ENCODE results near the gene LUC7L2. TPM values are rescaled to one million over a fixed set of nuclear protein-coding genes. Genes with fewer than 3 reads are reported as not detected.

The LUC7L2 gene
- polyA plus RNA-seq, 1 experiment, result 45.7 TPM

DNA sequence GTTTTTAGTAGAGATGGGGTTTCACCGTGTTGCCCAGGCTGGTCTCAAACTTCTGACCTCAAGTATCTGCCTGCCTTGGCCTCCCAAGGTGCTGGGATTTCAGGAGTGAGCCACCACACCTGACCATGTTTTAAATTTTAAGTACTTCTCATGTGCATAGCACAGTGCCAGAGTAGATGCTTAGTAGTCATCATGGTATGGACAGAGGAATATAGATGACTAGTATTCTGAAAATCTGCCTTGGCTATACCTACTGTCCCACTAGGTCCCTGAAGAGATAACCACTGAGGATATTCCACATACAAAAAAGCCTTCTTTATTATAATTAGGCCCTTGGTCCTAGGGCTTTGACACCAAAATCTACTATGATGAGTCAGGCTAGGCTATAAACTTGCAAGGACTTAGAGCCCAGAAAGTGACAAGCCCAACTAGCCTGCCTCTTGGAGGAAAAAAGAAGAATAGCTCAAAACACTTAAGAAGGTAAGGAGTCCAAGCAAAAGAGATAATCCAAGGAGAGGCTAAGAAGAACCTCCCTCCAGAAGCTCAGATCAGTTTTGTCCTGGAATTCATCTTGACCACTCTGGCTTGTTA is 34.0 kb downstream of the LUC7L2 start:
- H3K27ac ChIP-seq (ENCODE audit: low read depth, low read length), result no peak overlapping the region
- no peak overlapping the region for H3K4me3 ChIP-seq (ENCODE audit: low read depth, low read length)
- ChIA-PET CTCF (interaction anchor here (2.5 kb wide), 1 partner anchor 41 kb away, joined by 21 read pairs; no protein-coding TSS in a partner anchor), POLR2A (no interaction called here)
- no peak for DNase-seq (ENCODE audit: low read depth, low spot score)
- no peaks in the 10 kb centered on the region for H3K9me3 ChIP-seq (ENCODE audit: control insufficient read depth, insufficient read depth, low read length)
- no peaks in the 10 kb centered on the region for H3K27me3 ChIP-seq (ENCODE audit: control insufficient read depth, insufficient read depth, low read length)
- TF ChIP-seq CTCF (IDR thresholded peaks at IDR 0.05; ENCODE audit: low read depth, low read length), result no peak

GRCh38 chr7:139394540-139394939 is 34.8 kb downstream of the LUC7L2 start:
- no peak for DNase-seq (ENCODE audit: low read depth, low spot score)
- Histone ChIP-seq H3K27ac (ENCODE audit: low read depth, low read length) (no peak overlapping the region), H3K4me3 (ENCODE audit: low read depth, low read length) (no peak overlapping the region), H3K9me3 (ENCODE audit: control insufficient read depth, insufficient read depth, low read length) (no peaks in the 10 kb centered on the region), H3K27me3 (ENCODE audit: control insufficient read depth, insufficient read depth, low read length) (no peaks in the 10 kb centered on the region)
- no peak for TF ChIP-seq CTCF (IDR thresholded peaks at IDR 0.05; ENCODE audit: low read depth, low read length)
- CTCF ChIA-PET, result interaction anchor here (2.5 kb wide), 1 partner anchor 40 kb away, joined by 21 read pairs; no protein-coding TSS in a partner anchor
- POLR2A ChIA-PET, result no interaction called here

- CTCF ChIA-PET, result interaction anchor here (0.6 to 2.0 kb wide), 2 partner anchors 11 to 38 kb away, joined by 5 to 11 read pairs; no protein-coding TSS in a partner anchor
- Histone ChIP-seq H3K9me3 (ENCODE audit: control insufficient read depth, insufficient read depth, low read length) (no peaks in the 10 kb centered on the region), H3K27ac (ENCODE audit: low read depth, low read length) (no peak overlapping the region), H3K27me3 (ENCODE audit: control insufficient read depth, insufficient read depth, low read length) (no peaks in the 10 kb centered on the region), H3K4me3 (ENCODE audit: low read depth, low read length) (no peak overlapping the region)
- no peak for DNase-seq (ENCODE audit: low read depth, low spot score)
- POLR2A ChIA-PET, result interaction anchor here (1.3 kb wide), 1 partner anchor 37 kb away, joined by 3 read pairs; the partner anchor contains the start of gene LUC7L2
- TF ChIP-seq CTCF (IDR thresholded peaks at IDR 0.05; ENCODE audit: low read depth, low read length), result no peak
These were observed 36.7 kb downstream of the LUC7L2 start for GRCh38 chr7:139396323-139396951.

- H3K9me3 ChIP-seq (ENCODE audit: control insufficient read depth, insufficient read depth, low read length), result no peaks in the 10 kb centered on the region
- no peak overlapping the region for H3K27ac ChIP-seq (ENCODE audit: low read depth, low read length)
- no peak for TF ChIP-seq CTCF (IDR thresholded peaks at IDR 0.05; ENCODE audit: low read depth, low read length)
- no peak overlapping the region for H3K4me3 ChIP-seq (ENCODE audit: low read depth, low read length)
- CTCF ChIA-PET, result interaction anchor here (0.6 to 2.0 kb wide), 3 partner anchors 12 to 102 kb away, joined by 3 to 11 read pairs (median 5); no protein-coding TSS in a partner anchor
- H3K27me3 ChIP-seq (ENCODE audit: control insufficient read depth, insufficient read depth, low read length), result no peaks in the 10 kb centered on the region
- DNase-seq (ENCODE audit: low read depth, low spot score), result no peak
- POLR2A ChIA-PET, result interaction anchor here (1.3 kb wide), 1 partner anchor 37 kb away, joined by 3 read pairs; the partner anchor contains the start of gene LUC7L2
These were observed 37.5 kb downstream of the LUC7L2 start for GRCh38 chr7:139397192-139397591.

DNA sequence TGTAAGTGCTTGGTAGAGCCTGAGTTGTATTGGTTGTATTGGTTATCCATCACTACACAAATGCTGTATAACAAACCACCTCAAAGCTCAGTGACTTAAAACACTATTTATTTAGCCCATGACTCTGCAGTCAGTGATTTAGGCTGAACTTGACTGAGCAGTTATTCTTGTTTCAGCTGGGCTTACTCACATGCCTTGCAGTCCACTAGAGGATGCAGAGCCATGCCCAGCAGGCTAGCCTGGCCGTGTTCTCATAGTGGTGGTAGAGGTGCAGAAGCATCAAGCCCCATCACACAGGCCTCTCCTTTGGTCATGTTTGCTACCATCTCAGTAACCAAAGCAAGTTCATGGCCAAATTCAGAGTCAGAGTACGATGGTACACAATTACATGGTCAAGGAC is 43.9 kb downstream of the LUC7L2 start:
- no peaks in the 10 kb centered on the region for H3K9me3 ChIP-seq (ENCODE audit: control insufficient read depth, insufficient read depth, low read length)
- no peaks in the 10 kb centered on the region for H3K27me3 ChIP-seq (ENCODE audit: control insufficient read depth, insufficient read depth, low read length)
- no peak overlapping the region for H3K4me3 ChIP-seq (ENCODE audit: low read depth, low read length)
- no peak for TF ChIP-seq CTCF (IDR thresholded peaks at IDR 0.05; ENCODE audit: low read depth, low read length)
- ChIA-PET CTCF (no interaction called here), POLR2A (no interaction called here)
- DNase-seq (ENCODE audit: low read depth, low spot score), result no peak
- H3K27ac ChIP-seq (ENCODE audit: low read depth, low read length), result no peak overlapping the region
